Thyroid gland (tissue), 4 donors: ENCODE measurements around the gene ZNF718. TPM values are rescaled to one million over a fixed set of nuclear protein-coding genes. Genes with fewer than 3 reads are reported as not detected.
"Not testable (repeated sequence)": the region's sequence is repeated elsewhere in the genome, so short reads cannot be mapped to it uniquely, and the experiment has no call there.

ENCODE experiments used
- DNase-seq, 2 donors: peaks; one replicate each; pipeline ENCODE4 v3.0.0-alpha.2; 2019
- H3K27ac ChIP-seq, 3 donors: fragments of 200-600 bp; sonication (generic); 1 replicate in 2 of 3; 2 replicates in 1 of 3; pipeline ENCODE4 v1.5.1; 2016 to 2019; ENCODE audit warnings: mild to moderate bottlenecking in 1 of 3, moderate library complexity in 1 of 3
- H3K27me3 ChIP-seq: fragments of 200-600 bp; sonication (generic); one replicate; pipeline ENCODE4 v1.5.1; 2019
- H3K36me3 ChIP-seq, 2 donors: fragments of 200-600 bp; sonication (generic); one replicate each; pipeline ENCODE4 v1.5.1; 2016 to 2019
- H3K4me1 ChIP-seq, 2 donors: fragments of 200-600 bp; sonication (generic); one replicate each; pipeline ENCODE4 v1.5.1; 2017 to 2019
- H3K4me3 ChIP-seq, 3 donors: fragments of 200-600 bp; sonication (generic); replicated peaks in 1 of 3; 1 replicate in 2 of 3; 2 replicates in 1 of 3; pipeline ENCODE4 v1.5.1; 2016; ENCODE audit warnings: mild to moderate bottlenecking in 1 of 3
- H3K9me3 ChIP-seq: fragments of 200-600 bp; sonication (generic); one replicate; pipeline ENCODE4 v1.5.1; 2017
- POLR2A ChIP-seq, 2 donors: fragments of 450-650 bp; IDR thresholded peaks; one replicate each; pipeline ENCODE4 v1.6.1; 2017; ENCODE audit warnings: antibody characterized with exemption in 2 of 2, mild to moderate bottlenecking in 2 of 2, moderate library complexity in 1 of 2
- WGBS, 2 donors: methylation state at CpG; one replicate each; pipeline ENCODE4 v1.1.5; 2017; 5-methylcytosine and 5-hydroxymethylcytosine counted together
- intact Hi-C: fragments of 100-400 bp; cut with DNase I; formaldehyde crosslinking; loops from one replicate; pipeline ENCODE4 v1.15.1; 2023
- total RNA-seq, 4 donors: library from RNA; depleted of rRNA; stranded (reverse); fragments of >200 nt; gene quantifications; one replicate each; pipeline ENCODE4 v1.2.3, GENCODE V29; 2016
- TF ChIP-seq, protein P1 (sequence below), 6 experiments: fragments of 200-600 bp in 3 of 6; fragments of 450-650 bp in 3 of 6; sonication (generic) in 3 of 6; IDR thresholded peaks; one replicate each; pipeline ENCODE4 v1.5.1; 2016 to 2019; ENCODE audit warnings: antibody characterized with exemption in 6 of 6, mild to moderate bottlenecking in 2 of 6, inconsistent platforms in 1 of 6, moderate library complexity in 1 of 6

Gene ZNF718
- total RNA-seq, 4 donors from 2014 or later = 13.7 to 30.4 (median 23.4) TPM

DNA sequence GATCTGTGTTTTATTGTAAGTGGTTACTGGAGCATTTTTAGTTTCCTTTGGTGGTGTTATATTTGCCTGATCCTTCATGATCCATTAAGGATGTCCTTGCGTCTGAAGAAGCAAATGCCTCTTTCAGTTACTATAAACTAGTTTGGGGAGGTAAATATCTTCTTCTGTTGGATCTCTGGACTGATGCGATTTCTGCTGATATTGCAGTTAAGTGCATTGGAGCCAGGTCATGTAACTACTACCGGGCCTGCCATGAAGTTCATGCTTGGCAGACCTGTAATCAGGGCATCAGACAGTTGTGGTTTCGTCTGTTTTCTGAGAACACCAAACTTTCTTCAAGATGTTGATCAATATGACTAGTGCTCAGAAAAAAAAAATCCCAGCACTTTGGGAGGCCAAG, 22.9 kb downstream of the ZNF718 start:
- Histone ChIP-seq H3K9me3 (no peaks in the 10 kb centered on the region), H3K36me3 (no peaks in the 10 kb centered on the region), H3K4me1 (no peaks in the 10 kb centered on the region), H3K27ac (no peak overlapping the region), H3K4me3 (no peak overlapping the region), H3K27me3 (no peaks in the 10 kb centered on the region)
- intact Hi-C loops = no loop called here
- WGBS, 2 donors = 95 to 97% methylated on average over 4 of the region's 4 CpGs
- no peak for DNase-seq
- TF ChIP-seq, protein P1, sequence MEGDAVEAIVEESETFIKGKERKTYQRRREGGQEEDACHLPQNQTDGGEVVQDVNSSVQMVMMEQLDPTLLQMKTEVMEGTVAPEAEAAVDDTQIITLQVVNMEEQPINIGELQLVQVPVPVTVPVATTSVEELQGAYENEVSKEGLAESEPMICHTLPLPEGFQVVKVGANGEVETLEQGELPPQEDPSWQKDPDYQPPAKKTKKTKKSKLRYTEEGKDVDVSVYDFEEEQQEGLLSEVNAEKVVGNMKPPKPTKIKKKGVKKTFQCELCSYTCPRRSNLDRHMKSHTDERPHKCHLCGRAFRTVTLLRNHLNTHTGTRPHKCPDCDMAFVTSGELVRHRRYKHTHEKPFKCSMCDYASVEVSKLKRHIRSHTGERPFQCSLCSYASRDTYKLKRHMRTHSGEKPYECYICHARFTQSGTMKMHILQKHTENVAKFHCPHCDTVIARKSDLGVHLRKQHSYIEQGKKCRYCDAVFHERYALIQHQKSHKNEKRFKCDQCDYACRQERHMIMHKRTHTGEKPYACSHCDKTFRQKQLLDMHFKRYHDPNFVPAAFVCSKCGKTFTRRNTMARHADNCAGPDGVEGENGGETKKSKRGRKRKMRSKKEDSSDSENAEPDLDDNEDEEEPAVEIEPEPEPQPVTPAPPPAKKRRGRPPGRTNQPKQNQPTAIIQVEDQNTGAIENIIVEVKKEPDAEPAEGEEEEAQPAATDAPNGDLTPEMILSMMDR (IDR thresholded peaks at IDR 0.05) = no peak
- no peak for TF ChIP-seq POLR2A (IDR thresholded peaks at IDR 0.05)

- WGBS, 2 donors = 95 to 97% methylated on average over 4 of the region's 4 CpGs
- TF ChIP-seq, protein P1 (IDR thresholded peaks at IDR 0.05) = no peak
- TF ChIP-seq POLR2A (IDR thresholded peaks at IDR 0.05) = no peak
- no peak for DNase-seq
- Histone ChIP-seq H3K27me3 (no peaks in the 10 kb centered on the region), H3K9me3 (peaks cover 29% of the 10 kb centered on the region), H3K4me1 (no peaks in the 10 kb centered on the region), H3K36me3 (peaks cover 10% of the 10 kb centered on the region in 2 donors), H3K27ac (no peak overlapping the region), H3K4me3 (no peak overlapping the region)
- intact Hi-C loops = no loop called here
Measured at GRCh38 chr4:161496-162284, 37.4 kb downstream of the ZNF718 start.

DNA sequence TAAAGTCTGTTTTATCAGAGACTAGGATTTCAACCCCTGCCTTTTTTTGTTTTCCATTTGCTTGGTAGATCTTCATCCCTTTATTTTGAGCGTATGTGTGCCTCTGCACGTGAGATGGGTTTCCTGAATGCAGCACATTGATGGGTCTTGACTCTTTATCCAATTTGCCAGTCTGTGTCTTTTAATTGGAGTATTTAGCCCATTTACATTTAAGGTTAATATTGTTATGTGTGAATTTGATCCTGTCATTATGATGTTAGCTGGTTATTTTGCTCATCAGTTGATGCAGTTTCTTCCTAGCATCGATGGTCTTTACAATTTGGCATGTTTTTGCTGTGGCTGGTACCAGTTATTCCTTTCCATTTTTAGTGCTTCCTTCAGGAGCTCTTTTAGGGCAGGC, 45.3 kb downstream of the ZNF718 start:
- DNase-seq, H3K9me3 ChIP-seq, H3K27ac ChIP-seq, intact Hi-C loops, H3K27me3 ChIP-seq, H3K4me3 ChIP-seq, H3K4me1 ChIP-seq, H3K36me3 ChIP-seq: not testable (repeated sequence)
- 97 to 100% methylated on average over 3 of the region's 3 CpGs for WGBS, 2 donors

DNA sequence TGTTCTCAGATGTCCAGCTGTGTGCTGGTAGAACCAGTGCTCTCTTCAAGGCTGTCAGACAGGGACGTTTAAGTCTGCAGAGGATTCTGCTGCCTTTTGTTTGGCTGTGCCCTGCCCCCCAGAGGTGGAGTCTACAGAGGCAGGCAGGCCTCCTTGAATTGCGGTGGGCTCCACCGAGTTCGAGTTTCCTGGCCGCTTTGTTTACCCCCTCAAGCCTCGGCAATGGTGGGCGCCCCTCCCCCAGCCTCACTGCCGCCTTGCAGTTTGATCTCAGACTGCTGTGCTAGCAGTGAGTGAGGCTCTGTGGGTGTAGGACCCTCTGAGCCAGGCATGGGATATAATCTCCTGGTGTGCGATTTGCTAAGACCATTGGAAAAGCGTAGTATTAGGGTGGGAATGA, 47.0 kb downstream of the ZNF718 start:
- WGBS, 2 donors = 97% methylated on average over 10 of the region's 10 CpGs
- H3K9me3 ChIP-seq = not testable (repeated sequence)

DNA sequence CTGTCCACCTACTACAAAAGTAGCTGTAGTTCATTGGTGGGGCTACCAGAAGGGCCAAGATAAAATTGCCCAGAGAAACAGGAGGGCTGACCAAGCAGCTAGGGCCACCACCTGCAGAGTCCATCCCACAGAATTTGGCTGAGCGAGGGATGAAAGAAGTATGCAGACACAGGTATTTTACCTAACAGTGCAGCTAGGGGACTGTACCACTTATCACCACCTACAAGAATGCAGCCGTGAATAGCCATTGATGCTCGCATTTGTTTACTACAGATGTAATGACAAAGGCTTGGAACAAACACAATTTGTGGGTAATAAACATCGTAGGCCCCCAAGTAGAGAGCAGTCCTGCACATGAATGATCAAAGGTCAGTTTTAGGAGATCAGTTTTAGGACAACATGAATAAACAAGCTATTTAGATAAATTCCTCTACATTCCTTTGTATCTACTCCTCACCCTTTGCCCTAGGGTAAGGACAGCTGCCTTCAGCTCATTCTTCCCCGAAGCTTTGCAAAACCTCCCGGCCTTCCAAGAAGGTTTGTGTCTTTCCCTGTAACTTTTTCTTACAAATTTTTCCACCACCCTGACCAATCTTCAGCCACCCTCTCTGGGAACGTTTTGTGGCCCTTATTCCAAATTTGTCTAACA, 49.5 kb downstream of the ZNF718 start:
- H3K9me3 ChIP-seq = no peaks in the 10 kb centered on the region
- WGBS, 2 donors = 65 to 76% methylated on average over 7 of the region's 7 CpGs
- intact Hi-C loops = no loop called here
- H3K4me3 ChIP-seq = no peak overlapping the region
- no peak overlapping the region for H3K27ac ChIP-seq
- H3K27me3 ChIP-seq = no peaks in the 10 kb centered on the region
- H3K36me3 ChIP-seq = no peaks in the 10 kb centered on the region
- no peak for TF ChIP-seq POLR2A (IDR thresholded peaks at IDR 0.05)
- TF ChIP-seq, protein P1 (IDR thresholded peaks at IDR 0.05) = no peak
- no peak for DNase-seq
- H3K4me1 ChIP-seq = no peaks in the 10 kb centered on the region

More for the DNA sequence above, 47.0 kb downstream of the ZNF718 start:
- H3K4me1 ChIP-seq, H3K27me3 ChIP-seq, H3K27ac ChIP-seq, DNase-seq, intact Hi-C loops, H3K4me3 ChIP-seq, H3K36me3 ChIP-seq: not testable (repeated sequence)

DNA sequence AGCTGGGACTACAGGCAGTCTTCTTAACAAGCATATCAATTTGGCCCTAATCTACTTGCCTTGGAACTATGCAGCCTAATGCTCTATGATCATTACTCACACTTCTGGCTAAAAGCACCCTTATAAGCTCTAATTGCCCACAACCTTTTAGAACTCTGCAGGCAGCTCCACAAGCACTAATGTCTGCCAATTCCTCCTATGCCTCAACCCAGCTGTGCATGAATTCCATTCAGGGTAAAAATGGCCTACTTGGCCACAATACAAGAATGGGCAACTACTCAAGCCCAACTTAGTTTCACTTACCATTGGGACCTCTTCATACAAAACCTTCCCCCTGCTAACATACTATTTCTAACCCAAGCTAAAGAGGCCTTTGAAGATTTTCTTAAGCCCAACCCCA, 51.7 kb downstream of the ZNF718 start:
- intact Hi-C loops = no loop called here
- no peaks in the 10 kb centered on the region for H3K36me3 ChIP-seq
- DNase-seq = no peak
- H3K9me3 ChIP-seq = no peaks in the 10 kb centered on the region
- no peaks in the 10 kb centered on the region for H3K4me1 ChIP-seq
- H3K27ac ChIP-seq = no peak overlapping the region
- no peak overlapping the region for H3K4me3 ChIP-seq
- TF ChIP-seq, protein P1 (IDR thresholded peaks at IDR 0.05) = no peak
- TF ChIP-seq POLR2A (IDR thresholded peaks at IDR 0.05) = no peak
- H3K27me3 ChIP-seq = no peaks in the 10 kb centered on the region
